ENCODE data around the gene PPARD. TPM values are rescaled to one million over a fixed set of nuclear protein-coding genes. Genes with fewer than 3 reads are reported as not detected.
A peak's percentile ranks its signal among the peaks of the same experiment; 100 is the strongest.

Gene PPARD
- total and polyA plus RNA-seq, 8 donors, result 21.0 to 28.4 (median 23.9) TPM

DNA sequence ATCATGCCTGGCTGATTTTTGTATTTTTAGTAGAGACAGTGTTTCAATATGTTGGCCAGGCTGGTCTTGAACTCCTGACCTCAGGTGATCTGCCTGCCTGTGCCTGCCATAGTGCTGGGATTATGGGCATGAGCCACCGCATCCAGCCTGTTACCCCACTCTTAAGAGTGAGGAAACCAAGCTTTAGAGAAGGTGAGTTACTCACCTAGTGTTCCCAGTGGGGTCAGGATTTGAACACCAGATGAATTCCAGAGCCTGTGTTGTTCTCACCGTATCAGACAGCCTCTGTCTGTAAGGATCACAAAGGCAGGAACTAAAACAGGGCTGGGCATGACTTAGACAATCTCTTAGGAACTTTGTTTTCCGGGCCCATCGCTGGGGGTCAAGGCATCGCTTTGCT lies 100.3 kb downstream of the PPARD start:
- DNase-seq, result no peak
- Histone ChIP-seq H3K4me1 (no peaks in the 10 kb centered on the region), H3K4me3 (no peak overlapping the region), H3K9me3 (no peaks in the 10 kb centered on the region), H3K27me3 (no peaks in the 10 kb centered on the region), H3K27ac (no peak overlapping the region), H3K36me3 (no peaks in the 10 kb centered on the region)
- ATAC-seq, result no peak
- intact Hi-C loops (cut with DNase I), result no loop called here
- TF ChIP-seq, protein P1, sequence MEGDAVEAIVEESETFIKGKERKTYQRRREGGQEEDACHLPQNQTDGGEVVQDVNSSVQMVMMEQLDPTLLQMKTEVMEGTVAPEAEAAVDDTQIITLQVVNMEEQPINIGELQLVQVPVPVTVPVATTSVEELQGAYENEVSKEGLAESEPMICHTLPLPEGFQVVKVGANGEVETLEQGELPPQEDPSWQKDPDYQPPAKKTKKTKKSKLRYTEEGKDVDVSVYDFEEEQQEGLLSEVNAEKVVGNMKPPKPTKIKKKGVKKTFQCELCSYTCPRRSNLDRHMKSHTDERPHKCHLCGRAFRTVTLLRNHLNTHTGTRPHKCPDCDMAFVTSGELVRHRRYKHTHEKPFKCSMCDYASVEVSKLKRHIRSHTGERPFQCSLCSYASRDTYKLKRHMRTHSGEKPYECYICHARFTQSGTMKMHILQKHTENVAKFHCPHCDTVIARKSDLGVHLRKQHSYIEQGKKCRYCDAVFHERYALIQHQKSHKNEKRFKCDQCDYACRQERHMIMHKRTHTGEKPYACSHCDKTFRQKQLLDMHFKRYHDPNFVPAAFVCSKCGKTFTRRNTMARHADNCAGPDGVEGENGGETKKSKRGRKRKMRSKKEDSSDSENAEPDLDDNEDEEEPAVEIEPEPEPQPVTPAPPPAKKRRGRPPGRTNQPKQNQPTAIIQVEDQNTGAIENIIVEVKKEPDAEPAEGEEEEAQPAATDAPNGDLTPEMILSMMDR (IDR thresholded peaks at IDR 0.05), result no peak

DNA sequence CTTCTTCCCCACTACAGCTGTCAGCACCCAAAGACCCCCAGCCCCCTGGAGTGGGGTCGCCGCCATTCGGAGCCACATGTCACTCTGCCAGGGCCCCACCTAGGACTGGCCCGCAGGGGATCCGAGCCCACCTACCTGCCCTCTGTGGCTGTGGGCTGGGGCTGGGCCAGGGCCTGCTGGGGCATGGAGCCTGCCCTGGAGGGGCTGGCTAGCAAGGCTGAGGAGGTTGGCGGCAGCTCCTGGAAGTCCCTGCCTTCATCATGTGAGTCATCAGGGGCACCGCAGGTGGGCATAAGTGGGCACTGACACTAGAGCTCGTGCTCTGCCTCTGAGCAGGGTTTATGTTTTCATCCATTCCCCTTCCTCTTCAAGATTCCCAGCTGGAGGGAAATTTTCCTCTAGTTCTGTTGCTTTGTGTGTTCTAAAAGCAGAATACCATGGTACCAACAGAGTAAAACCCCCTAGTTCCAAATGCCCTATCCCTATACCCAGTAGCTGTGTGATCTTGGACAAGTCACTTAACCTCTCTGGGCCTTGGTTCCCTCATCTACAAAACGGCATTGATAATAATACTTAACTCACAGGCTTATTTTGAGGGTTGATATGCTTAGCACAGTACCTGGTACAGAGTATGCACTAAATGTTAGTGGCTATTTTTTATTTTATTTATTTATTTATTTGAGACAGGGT lies 101.1 kb downstream of the PPARD start:
- Histone ChIP-seq H3K4me3 (no peak overlapping the region), H3K9me3 (no peaks in the 10 kb centered on the region), H3K4me1 (no peaks in the 10 kb centered on the region), H3K27me3 (no peaks in the 10 kb centered on the region), H3K27ac (no peak overlapping the region), H3K36me3 (no peaks in the 10 kb centered on the region)
- DNase-seq (no peak), ATAC-seq (no peak)
- TF ChIP-seq, protein P1 (IDR thresholded peaks at IDR 0.05), result no peak
- intact Hi-C loops (cut with DNase I), result no loop called here

DNA sequence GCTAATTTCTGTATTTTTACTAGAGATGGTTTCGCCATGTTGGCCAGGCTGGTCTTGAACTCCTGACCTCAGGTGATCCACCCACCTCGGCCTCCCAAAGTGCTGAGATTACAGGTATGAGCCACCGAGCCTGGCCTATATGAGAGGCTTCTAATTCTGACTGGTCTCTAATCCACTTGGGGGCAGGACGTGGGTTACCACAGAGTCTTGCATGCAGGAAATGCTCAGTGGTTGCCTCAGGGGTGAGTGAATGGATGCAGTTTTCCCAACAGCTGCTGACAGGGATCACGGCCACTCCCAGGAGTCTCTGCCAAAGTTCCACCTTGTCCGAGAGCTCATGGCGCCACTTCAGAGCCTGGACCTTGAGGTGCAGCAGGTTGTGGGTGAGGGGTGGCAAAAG lies 103.3 kb downstream of the PPARD start:
- peaks cover 0 to 7% of the 10 kb centered on the region in 2 donors for H3K4me1 ChIP-seq
- no peaks in the 10 kb centered on the region for H3K9me3 ChIP-seq
- intact Hi-C loops (cut with DNase I), result no loop called here
- TF ChIP-seq, protein P1 (IDR thresholded peaks at IDR 0.05), result no peak
- H3K27me3 ChIP-seq, result no peaks in the 10 kb centered on the region
- no peak for DNase-seq
- H3K4me3 ChIP-seq, result no peak overlapping the region
- no peak for ATAC-seq
- H3K27ac ChIP-seq, result no peak overlapping the region
- H3K36me3 ChIP-seq, result no peaks in the 10 kb centered on the region

GRCh38 chr6:35448191-35448590 lies 105.8 kb downstream of the PPARD start:
- Histone ChIP-seq H3K27me3 (no peaks in the 10 kb centered on the region), H3K36me3 (no peaks in the 10 kb centered on the region), H3K4me3 (no peak overlapping the region), H3K9me3 (no peaks in the 10 kb centered on the region), H3K27ac (no peak overlapping the region), H3K4me1 (peaks cover 6 to 22% of the 10 kb centered on the region in 2 donors)
- DNase-seq, result no peak
- no peak for ATAC-seq
- intact Hi-C loops (cut with DNase I), result no loop called here
- TF ChIP-seq, protein P1 (IDR thresholded peaks at IDR 0.05), result no peak

DNA sequence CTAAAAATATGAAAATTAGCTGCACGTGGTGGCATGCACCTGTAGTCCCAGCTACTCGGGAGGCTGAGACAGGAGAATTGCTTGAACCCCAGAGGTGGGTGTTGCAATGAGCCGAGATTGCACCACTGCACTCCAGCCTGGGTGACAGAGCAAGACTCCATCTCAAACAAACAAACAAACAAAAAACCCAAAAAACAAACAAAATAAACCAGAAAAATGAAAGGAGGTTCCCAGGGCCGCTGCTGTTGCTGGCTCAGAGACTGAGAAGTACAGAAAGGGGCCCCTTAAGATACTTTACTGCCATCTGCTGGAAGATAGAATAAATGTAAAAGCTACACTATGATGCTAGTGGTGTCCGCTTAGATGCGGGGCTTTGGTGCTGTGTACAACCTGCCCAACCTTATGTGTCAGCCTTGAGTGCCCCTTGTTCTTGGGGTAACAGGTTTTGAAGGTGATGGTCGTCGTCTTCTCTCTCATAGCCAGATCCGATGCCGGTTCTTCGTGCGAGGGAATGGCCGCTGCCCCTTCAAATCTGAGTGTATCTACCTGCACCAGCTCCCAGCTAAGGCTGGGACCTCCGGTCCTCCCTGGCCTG lies 107.0 kb downstream of the PPARD start:
- peak; percentile 67 for ATAC-seq
- intact Hi-C loops (cut with DNase I), result no loop called here

More for the DNA sequence above, 107.0 kb downstream of the PPARD start:
- DNase-seq, result peak in 1 of 4 donors; percentile 71
- Histone ChIP-seq H3K4me3 (no peak overlapping the region), H3K9me3 (no peaks in the 10 kb centered on the region), H3K27ac (no peak overlapping the region), H3K4me1 (peaks cover 18 to 31% of the 10 kb centered on the region in 2 donors), H3K27me3 (no peaks in the 10 kb centered on the region), H3K36me3 (no peaks in the 10 kb centered on the region)
- TF ChIP-seq, protein P1 (IDR thresholded peaks at IDR 0.05), result peak; percentile 61 to 71
